Breast epithelium (tissue), 3 donors: ENCODE measurements around the gene ZNF611.
"Not testable (repeated sequence)": the region's sequence is repeated elsewhere in the genome, so short reads cannot be mapped to it uniquely, and the experiment has no call there.

Experiments
- POLR2A ChIP-seq: fragments of 450-650 bp; IDR thresholded peaks from one replicate; pipeline ENCODE4 v1.6.1; 2016; ENCODE audit warnings: antibody characterized with exemption, mild to moderate bottlenecking, moderate library complexity
- POLR2AphosphoS5 ChIP-seq, 3 donors: sonication (generic); formaldehyde crosslinking; IDR thresholded peaks; one replicate each; pipeline ENCODE4 v1.6.1; 2017; ENCODE audit warnings: antibody characterized with exemption in 3 of 3
- TF ChIP-seq, protein P1 (sequence below), 3 donors: fragments of 450-650 bp; IDR thresholded peaks; one replicate each; pipeline ENCODE4 v1.5.1; 2016 to 2017; ENCODE audit warnings: antibody characterized with exemption in 3 of 3, mild to moderate bottlenecking in 3 of 3, moderate library complexity in 3 of 3

DNA sequence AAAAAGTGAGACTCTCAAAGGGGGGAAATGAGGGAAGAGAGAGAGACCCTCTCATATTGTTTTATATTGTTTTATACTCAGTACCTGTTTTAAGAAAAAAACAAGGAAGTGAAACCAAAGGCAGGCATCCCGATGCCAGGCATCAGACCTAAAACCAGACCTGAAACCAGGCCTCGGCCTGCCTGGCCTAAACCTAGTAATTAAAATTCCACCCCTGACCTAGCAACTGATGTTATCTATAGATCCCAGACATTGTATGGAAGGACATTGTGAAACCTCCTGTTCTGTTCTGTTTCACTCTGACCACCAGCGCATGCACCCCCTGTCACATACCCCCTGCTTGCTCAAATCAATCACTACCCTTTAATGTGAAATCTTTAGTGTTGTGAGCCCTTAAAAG lies 40.6 kb downstream of the ZNF611 start:
- TF ChIP-seq, protein P1, sequence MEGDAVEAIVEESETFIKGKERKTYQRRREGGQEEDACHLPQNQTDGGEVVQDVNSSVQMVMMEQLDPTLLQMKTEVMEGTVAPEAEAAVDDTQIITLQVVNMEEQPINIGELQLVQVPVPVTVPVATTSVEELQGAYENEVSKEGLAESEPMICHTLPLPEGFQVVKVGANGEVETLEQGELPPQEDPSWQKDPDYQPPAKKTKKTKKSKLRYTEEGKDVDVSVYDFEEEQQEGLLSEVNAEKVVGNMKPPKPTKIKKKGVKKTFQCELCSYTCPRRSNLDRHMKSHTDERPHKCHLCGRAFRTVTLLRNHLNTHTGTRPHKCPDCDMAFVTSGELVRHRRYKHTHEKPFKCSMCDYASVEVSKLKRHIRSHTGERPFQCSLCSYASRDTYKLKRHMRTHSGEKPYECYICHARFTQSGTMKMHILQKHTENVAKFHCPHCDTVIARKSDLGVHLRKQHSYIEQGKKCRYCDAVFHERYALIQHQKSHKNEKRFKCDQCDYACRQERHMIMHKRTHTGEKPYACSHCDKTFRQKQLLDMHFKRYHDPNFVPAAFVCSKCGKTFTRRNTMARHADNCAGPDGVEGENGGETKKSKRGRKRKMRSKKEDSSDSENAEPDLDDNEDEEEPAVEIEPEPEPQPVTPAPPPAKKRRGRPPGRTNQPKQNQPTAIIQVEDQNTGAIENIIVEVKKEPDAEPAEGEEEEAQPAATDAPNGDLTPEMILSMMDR (IDR thresholded peaks at IDR 0.05) = not testable (repeated sequence)
- not testable (repeated sequence) for TF ChIP-seq POLR2AphosphoS5 (IDR thresholded peaks at IDR 0.05); POLR2A
